Erythroblast (primary cell): ENCODE results near the gene PSORS1C1.

Source experiments
- GATA1 ChIP-seq: IDR thresholded peaks from 2 replicates; pipeline ENCODE4 v1.6.1; 2011; ENCODE audit warnings: low read depth, mild to moderate bottlenecking, control low read depth, low read length, moderate library complexity
- POLR2A ChIP-seq: IDR thresholded peaks from 2 replicates; pipeline ENCODE4 v1.6.1; 2011; ENCODE audit warnings: mild to moderate bottlenecking, low read length

DNA sequence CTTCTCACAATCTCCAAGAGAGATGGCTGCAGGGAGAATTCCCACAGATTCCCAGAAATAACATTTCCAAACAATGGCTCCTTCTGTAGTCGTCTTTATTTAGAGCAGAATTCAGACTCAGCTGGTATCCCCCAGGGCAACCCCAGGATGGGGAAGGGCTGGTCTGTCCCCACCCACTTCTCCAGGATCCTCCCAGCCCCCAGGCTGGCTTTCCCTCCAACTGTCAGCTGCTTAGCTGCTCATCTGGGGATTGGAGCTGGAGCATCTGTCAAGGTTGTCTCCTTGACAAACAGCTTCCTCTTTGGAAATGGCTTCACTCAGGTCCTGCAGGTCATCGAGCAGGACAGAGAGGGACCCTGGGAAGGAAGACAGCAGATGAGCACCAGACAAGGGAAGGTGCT lies 27.8 kb downstream of the PSORS1C1 start:
- TF ChIP-seq POLR2A = no peak
- no peak for TF ChIP-seq GATA1
